Measurements from ENCODE around the gene TMEM248. TPM values are rescaled to one million over a fixed set of nuclear protein-coding genes. Genes with fewer than 3 reads are reported as not detected.
"Not testable (repeated sequence)": the region's sequence is repeated elsewhere in the genome, so short reads cannot be mapped to it uniquely, and the experiment has no call there.

Gene TMEM248
- total RNA-seq, 1 donor, result 123 TPM

GRCh38 chr7:66912195-66912594 lies 8.8 kb upstream of the TMEM248 start:
- no peak overlapping the region for H3K4me3 ChIP-seq (ENCODE audit: low read depth, low read length)
- TF ChIP-seq, protein P1, sequence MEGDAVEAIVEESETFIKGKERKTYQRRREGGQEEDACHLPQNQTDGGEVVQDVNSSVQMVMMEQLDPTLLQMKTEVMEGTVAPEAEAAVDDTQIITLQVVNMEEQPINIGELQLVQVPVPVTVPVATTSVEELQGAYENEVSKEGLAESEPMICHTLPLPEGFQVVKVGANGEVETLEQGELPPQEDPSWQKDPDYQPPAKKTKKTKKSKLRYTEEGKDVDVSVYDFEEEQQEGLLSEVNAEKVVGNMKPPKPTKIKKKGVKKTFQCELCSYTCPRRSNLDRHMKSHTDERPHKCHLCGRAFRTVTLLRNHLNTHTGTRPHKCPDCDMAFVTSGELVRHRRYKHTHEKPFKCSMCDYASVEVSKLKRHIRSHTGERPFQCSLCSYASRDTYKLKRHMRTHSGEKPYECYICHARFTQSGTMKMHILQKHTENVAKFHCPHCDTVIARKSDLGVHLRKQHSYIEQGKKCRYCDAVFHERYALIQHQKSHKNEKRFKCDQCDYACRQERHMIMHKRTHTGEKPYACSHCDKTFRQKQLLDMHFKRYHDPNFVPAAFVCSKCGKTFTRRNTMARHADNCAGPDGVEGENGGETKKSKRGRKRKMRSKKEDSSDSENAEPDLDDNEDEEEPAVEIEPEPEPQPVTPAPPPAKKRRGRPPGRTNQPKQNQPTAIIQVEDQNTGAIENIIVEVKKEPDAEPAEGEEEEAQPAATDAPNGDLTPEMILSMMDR (IDR thresholded peaks at IDR 0.05; ENCODE audit: insufficient read depth, low read depth, low read length), result no peak
- no peak for DNase-seq (ENCODE audit: low read depth)

GRCh38 chr7:66913118-66914037 lies 7.6 kb upstream of the TMEM248 start:
- TF ChIP-seq, protein P1 (IDR thresholded peaks at IDR 0.05; ENCODE audit: insufficient read depth, low read depth, low read length), result no peak
- H3K4me3 ChIP-seq (ENCODE audit: low read depth, low read length), result no peak overlapping the region
- DNase-seq (ENCODE audit: low read depth), result no peak

- not testable (repeated sequence) for DNase-seq (ENCODE audit: low read depth); H3K4me3 ChIP-seq (ENCODE audit: low read depth, low read length)
Observed at GRCh38 chr7:66917904-66918303, 3.1 kb upstream of the TMEM248 start.

DNA sequence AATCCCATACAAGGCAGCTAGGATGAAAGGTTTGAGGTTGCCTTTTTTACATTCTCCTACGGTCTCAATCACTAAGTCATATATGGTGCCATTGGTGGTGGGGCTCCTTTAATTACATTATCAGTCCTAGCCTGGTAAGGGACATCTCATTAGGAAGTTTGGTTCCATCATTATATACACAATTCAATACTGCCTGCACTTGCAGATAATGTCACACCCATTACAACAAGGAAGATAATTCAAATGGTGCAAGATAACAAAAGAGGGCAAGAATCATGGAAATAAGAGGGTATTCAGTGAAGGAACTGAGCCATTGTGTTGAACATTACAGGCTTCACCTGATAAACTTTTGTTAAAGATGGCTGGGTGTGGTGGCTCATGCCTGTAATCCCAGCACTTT lies 1.7 kb upstream of the TMEM248 start:
- TF ChIP-seq, protein P1 (IDR thresholded peaks at IDR 0.05; ENCODE audit: insufficient read depth, low read depth, low read length), result no peak
- no peak overlapping the region for H3K4me3 ChIP-seq (ENCODE audit: low read depth, low read length)
- DNase-seq (ENCODE audit: low read depth), result no peak

GRCh38 chr7:66919704-66920103 lies 1.3 kb upstream of the TMEM248 start:
- DNase-seq (ENCODE audit: low read depth), result no peak
- H3K4me3 ChIP-seq (ENCODE audit: low read depth, low read length), result no peak overlapping the region
- TF ChIP-seq, protein P1 (IDR thresholded peaks at IDR 0.05; ENCODE audit: insufficient read depth, low read depth, low read length), result no peak

DNA sequence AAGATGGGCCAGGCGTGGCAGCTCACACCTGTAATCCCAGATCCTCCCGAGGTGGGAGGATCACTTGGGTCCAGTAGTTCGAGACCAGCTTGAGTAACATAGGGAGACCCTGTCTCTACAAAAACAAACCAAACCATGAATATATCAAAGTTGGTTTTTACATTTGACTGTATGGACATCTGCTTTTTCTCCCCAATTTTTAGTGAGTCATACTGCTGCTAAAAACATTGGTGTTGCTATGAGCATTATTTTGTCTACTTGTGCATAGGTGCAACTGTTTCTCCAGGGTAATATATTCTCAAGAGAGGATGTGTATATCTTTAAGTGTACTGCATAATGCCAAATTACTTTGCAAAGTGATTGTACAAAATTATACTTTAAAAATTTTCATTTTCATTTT lies 769 bp upstream of the TMEM248 start:
- DNase-seq (ENCODE audit: low read depth), result no peak
- TF ChIP-seq, protein P1 (IDR thresholded peaks at IDR 0.05; ENCODE audit: insufficient read depth, low read depth, low read length), result no peak
- H3K4me3 ChIP-seq (ENCODE audit: low read depth, low read length), result peak overlapping the region; percentile 93

DNA sequence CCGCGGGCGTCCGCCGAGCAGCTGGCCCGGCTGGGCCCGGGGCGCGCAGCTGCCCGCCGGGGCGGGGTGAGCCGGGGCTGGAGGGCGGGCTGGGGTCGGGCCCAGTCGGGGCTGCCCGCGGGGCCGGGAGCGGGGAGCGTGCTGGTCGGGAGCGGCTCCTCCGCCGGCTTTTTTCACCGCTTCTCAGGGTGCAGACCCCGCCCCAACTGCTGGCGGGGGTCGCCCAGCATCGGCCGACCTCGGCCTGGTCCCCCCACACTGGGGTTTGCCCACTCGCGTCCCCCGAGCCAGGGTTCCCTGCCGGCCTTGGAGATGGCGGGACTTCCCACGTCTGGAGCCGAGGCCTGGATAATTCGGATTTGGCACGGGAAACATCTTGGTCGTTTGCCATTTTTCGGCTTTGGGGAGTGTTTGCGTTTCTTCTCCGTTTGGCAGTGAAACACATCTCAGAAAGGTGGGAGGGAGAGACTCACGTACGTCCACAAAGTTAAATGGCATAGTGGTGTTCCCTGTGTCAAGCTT lies 432 bp downstream of the TMEM248 start:
- DNase-seq (ENCODE audit: low read depth), result peak; percentile 53
- TF ChIP-seq, protein P1 (IDR thresholded peaks at IDR 0.05; ENCODE audit: insufficient read depth, low read depth, low read length), result no peak
- H3K4me3 ChIP-seq (ENCODE audit: low read depth, low read length), result peak overlapping the region; percentile 93
